Measurements from ENCODE around the gene ADAM11. TPM values are rescaled to one million over a fixed set of nuclear protein-coding genes. Genes with fewer than 3 reads are reported as not detected.
A peak's percentile ranks its signal among the peaks of the same experiment; 100 is the strongest.

ADAM11 gene
- total RNA-seq, 1 experiment from 2014 or later, result 0.46 TPM

- Histone ChIP-seq H3K9me2 (ENCODE audit: insufficient read depth) (no peaks in the 10 kb centered on the region), H2AFZ (peak overlapping the region; percentile 80)
- TF ChIP-seq CTCF (conservative IDR thresholded peaks at IDR 0.05) (no peak), EZH2 (IDR thresholded peaks at IDR 0.05; ENCODE audit: low read depth) (no peak)
Observed at GRCh38 chr17:44775838-44776621, 17.2 kb downstream of the ADAM11 start.

GRCh38 chr17:44776628-44777393, 18.0 kb downstream of the ADAM11 start:
- H3K27me3 ChIP-seq (ENCODE audit: insufficient read depth, low read depth), result no peaks in the 10 kb centered on the region
- no peaks in the 10 kb centered on the region for H3K36me3 ChIP-seq (ENCODE audit: low read depth)
- H3K79me2 ChIP-seq (ENCODE audit: low read depth), result no peaks in the 10 kb centered on the region
- no peaks in the 10 kb centered on the region for H3K9me3 ChIP-seq (ENCODE audit: insufficient read depth, low read depth)
- TF ChIP-seq CTCF (conservative IDR thresholded peaks at IDR 0.05) (no peak), EZH2 (IDR thresholded peaks at IDR 0.05; ENCODE audit: low read depth) (no peak)
- intact Hi-C loops (cut with micrococcal nuclease; ENCODE audit: unreplicated experiment), result no loop called here
- DNase-seq, result no peak
- H3K27ac ChIP-seq, result no peak overlapping the region
- H3K9me2 ChIP-seq (ENCODE audit: insufficient read depth), result no peaks in the 10 kb centered on the region
- POLR2A ChIA-PET (ENCODE audit: unreplicated experiment), result no interaction called here
- peaks cover 8% of the 10 kb centered on the region; the same call in 1 of the 2 replicates for H3K4me1 ChIP-seq (replicated peaks; ENCODE audit: insufficient read depth)
- no peaks in the 10 kb centered on the region for H3F3A ChIP-seq (ENCODE audit: insufficient read depth, low read depth)
- H3K4me3 ChIP-seq, result no peak overlapping the region
- no peak overlapping the region for H2AFZ ChIP-seq
- BruUV-seq (replicated peaks), result no TSS peak
- H3K4me2 ChIP-seq, result peak overlapping the region; percentile 96
- no peaks in the 10 kb centered on the region for H4K20me1 ChIP-seq (ENCODE audit: insufficient read depth)
- CTCF ChIA-PET, result interaction anchor here (0.5 to 1.1 kb wide), 2 partner anchors 101 to 499 kb away, joined by 3 to 5 read pairs; no protein-coding TSS in a partner anchor

More at GRCh38 chr17:44775838-44776621, 17.2 kb downstream of the ADAM11 start:
- Histone ChIP-seq H3F3A (ENCODE audit: insufficient read depth, low read depth) (no peaks in the 10 kb centered on the region), H4K20me1 (ENCODE audit: insufficient read depth) (no peaks in the 10 kb centered on the region), H3K27me3 (ENCODE audit: insufficient read depth, low read depth) (no peaks in the 10 kb centered on the region), H3K4me2 (peak overlapping the region; percentile 96), H3K79me2 (ENCODE audit: low read depth) (no peaks in the 10 kb centered on the region), H3K4me3 (peak overlapping the region; percentile 81), H3K4me1 (replicated peaks; ENCODE audit: insufficient read depth) (peaks cover 8% of the 10 kb centered on the region; the same call in 1 of the 2 replicates), H3K9me3 (ENCODE audit: insufficient read depth, low read depth) (no peaks in the 10 kb centered on the region), H3K27ac (no peak overlapping the region), H3K36me3 (ENCODE audit: low read depth) (no peaks in the 10 kb centered on the region)
- ChIA-PET POLR2A (ENCODE audit: unreplicated experiment) (interaction anchor here (0.6 to 0.7 kb wide), 5 partner anchors 13 to 412 kb away, joined by 3 to 9 read pairs (median 5); partner anchors contain the start of gene FAM171A2), CTCF (interaction anchor here (0.5 to 0.8 kb wide), 5 partner anchors 14 to 359 kb away, joined by 3 to 8 read pairs (median 4); partner anchors contain the start of gene ACBD4)
- no TSS peak for BruUV-seq (replicated peaks)
- peak in 1 of 2 experiments; percentile 97 for DNase-seq
- intact Hi-C loops (cut with micrococcal nuclease; ENCODE audit: unreplicated experiment), result loop anchor here (1.0 to 2.0 kb wide), 3 partner anchors 89 to 357 kb away; no protein-coding TSS in a partner anchor

All from PC-9 (cell line).